Measurements from ENCODE around the gene DAO. TPM values are rescaled to one million over a fixed set of nuclear protein-coding genes. Genes with fewer than 3 reads are reported as not detected.

DAO gene
- total and polyA plus RNA-seq, 2 of the 4 experiments (the other 2 are of a cell fraction), result not detected

DNA sequence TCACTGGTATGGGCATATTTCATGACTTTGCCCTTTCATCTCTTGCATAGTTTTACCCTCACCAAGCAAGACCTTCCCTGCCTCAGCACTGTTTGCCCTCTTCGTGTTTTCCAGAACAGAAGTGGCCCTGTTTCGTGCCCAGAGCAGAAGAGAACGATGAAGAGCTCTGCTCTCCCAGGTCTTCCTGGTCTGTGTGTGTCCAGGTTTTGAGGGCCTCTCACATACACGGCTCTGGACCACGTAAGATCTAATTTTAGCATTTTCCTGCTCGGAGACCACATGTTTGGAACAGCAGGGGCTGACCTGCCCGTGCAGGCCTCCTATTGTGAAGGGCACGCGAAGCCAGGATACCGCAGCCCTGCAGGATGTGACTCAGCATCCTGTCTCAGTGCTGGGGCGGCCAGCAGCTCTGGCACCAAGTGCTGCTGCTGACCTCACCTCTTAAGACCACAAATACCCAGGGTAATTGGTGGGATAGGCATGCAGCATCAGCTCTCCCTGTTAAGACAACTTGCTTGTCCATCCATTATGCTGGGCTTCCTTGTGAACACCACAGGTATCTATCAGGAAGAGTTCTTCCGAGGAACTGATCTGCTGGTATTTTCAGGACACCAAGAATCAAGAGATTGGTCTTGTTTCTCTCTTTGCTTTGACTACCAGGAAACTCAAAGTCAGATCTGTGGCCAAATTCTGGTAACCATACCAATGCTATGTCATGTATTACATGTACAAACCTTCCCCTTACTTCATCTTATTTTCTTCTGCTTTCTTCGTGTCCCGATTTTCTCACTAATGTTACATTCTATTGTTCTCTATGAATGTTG is 41.5 kb upstream of the DAO start (continued):
- TF ChIP-seq, protein P1, sequence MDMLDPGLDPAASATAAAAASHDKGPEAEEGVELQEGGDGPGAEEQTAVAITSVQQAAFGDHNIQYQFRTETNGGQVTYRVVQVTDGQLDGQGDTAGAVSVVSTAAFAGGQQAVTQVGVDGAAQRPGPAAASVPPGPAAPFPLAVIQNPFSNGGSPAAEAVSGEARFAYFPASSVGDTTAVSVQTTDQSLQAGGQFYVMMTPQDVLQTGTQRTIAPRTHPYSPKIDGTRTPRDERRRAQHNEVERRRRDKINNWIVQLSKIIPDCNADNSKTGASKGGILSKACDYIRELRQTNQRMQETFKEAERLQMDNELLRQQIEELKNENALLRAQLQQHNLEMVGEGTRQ (IDR thresholded peaks at IDR 0.05; ENCODE audit: low read depth, low read length), result peak; percentile 64; the same call in 1 of the 2 replicates
- TF ChIP-seq MXI1 (IDR thresholded peaks at IDR 0.05; ENCODE audit: borderline replicate concordance, low read depth, low read length), result peak; percentile 81

All from IMR-90 (cell line).